IMR-90 (cell line): ENCODE results near the gene TM9SF4.

Source experiments
- BHLHE40 ChIP-seq: fragments of 150-350 bp; IDR thresholded peaks from 2 replicates; pipeline ENCODE4 v1.6.1; 2016; ENCODE audit warnings: mild to moderate bottlenecking, low read depth, low read length
- CHD1 ChIP-seq: IDR thresholded peaks from 2 replicates; pipeline ENCODE4 v1.6.1; 2012; ENCODE audit warnings: low read depth, low read length, improper control_type of control experiment
- MAZ ChIP-seq: IDR thresholded peaks from 2 replicates; pipeline ENCODE4 v1.6.1; 2012; ENCODE audit warnings: low read depth, mild to moderate bottlenecking, low read length, improper control_type of control experiment, moderate library complexity, borderline replicate concordance
- MXI1 ChIP-seq: IDR thresholded peaks from 2 replicates; pipeline ENCODE4 v1.6.1; 2012; ENCODE audit warnings: low read depth, mild to moderate bottlenecking, low read length, moderate library complexity, borderline replicate concordance
- POLR2A ChIP-seq: IDR thresholded peaks from 2 replicates; pipeline ENCODE4 v1.6.1; 2012; ENCODE audit warnings: mild to moderate bottlenecking, low read depth, low read length
- TF ChIP-seq, protein P1 (sequence below): conservative IDR thresholded peaks from 2 replicates; pipeline ENCODE4 v1.5.1; 2012; ENCODE audit warnings: mild to moderate bottlenecking, low read depth, low read length, improper control_type of control experiment
- TF ChIP-seq, protein P2 (sequence below): fragments of 150-350 bp; IDR thresholded peaks from 2 replicates; pipeline ENCODE4 v1.6.1; 2017; ENCODE audit warnings: mild to moderate bottlenecking, antibody characterized with exemption, low read length, low read depth

DNA sequence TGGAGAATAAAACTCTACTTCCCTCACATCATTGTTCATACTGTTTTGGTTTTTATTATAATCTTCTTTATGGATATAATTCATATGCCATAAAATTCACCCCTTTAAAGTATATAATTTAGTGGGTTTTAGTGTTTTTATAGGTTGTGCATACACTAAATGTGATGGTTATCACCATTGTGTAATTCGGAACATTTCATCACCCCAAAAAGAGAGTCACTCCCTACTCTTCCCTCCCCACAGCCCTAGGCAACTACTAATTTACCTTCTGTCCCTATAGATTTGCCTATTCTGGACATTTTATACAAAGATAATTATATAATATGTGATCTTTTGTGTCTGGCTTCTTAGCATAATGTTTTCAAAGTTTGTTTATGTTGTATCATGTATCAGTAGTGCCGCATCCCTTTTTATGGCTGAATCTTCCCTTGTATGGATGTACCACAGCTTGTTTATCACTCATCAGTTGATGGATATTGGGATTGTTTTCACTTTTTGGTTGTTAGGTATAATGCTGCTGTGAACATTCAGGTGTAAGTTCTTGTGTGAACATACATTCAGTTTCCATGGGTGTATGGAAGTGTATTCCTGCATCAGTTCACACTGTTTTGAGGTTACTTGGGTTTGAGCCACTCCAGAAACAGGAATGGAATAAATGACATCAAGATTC lies 4.2 kb downstream of the TM9SF4 start:
- TF ChIP-seq, protein P1, sequence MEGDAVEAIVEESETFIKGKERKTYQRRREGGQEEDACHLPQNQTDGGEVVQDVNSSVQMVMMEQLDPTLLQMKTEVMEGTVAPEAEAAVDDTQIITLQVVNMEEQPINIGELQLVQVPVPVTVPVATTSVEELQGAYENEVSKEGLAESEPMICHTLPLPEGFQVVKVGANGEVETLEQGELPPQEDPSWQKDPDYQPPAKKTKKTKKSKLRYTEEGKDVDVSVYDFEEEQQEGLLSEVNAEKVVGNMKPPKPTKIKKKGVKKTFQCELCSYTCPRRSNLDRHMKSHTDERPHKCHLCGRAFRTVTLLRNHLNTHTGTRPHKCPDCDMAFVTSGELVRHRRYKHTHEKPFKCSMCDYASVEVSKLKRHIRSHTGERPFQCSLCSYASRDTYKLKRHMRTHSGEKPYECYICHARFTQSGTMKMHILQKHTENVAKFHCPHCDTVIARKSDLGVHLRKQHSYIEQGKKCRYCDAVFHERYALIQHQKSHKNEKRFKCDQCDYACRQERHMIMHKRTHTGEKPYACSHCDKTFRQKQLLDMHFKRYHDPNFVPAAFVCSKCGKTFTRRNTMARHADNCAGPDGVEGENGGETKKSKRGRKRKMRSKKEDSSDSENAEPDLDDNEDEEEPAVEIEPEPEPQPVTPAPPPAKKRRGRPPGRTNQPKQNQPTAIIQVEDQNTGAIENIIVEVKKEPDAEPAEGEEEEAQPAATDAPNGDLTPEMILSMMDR, result no peak
- TF ChIP-seq BHLHE40 (no peak), CHD1 (no peak), POLR2A (no peak), MXI1 (no peak), MAZ (no peak)
- TF ChIP-seq, protein P2, sequence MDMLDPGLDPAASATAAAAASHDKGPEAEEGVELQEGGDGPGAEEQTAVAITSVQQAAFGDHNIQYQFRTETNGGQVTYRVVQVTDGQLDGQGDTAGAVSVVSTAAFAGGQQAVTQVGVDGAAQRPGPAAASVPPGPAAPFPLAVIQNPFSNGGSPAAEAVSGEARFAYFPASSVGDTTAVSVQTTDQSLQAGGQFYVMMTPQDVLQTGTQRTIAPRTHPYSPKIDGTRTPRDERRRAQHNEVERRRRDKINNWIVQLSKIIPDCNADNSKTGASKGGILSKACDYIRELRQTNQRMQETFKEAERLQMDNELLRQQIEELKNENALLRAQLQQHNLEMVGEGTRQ, result no peak
